Measurements from ENCODE around the gene SMPD2.

Gene SMPD2

GRCh38 chr6:109442393-109442924, 1.9 kb downstream of the SMPD2 start (continued):
- TF ChIP-seq TSHZ2 (CRISPR knock-in tag; IDR thresholded peaks at IDR 0.05): no peak
- no peak for TF ChIP-seq TOX (CRISPR knock-in tag; IDR thresholded peaks at IDR 0.05; ENCODE audit: borderline replicate concordance)
- no peak for TF ChIP-seq CREB5 (CRISPR knock-in tag; IDR thresholded peaks at IDR 0.05; ENCODE audit: low read depth)

GRCh38 chr6:109443425-109443950, 3.0 kb downstream of the SMPD2 start:
- ATAC-seq: no peak
- TF ChIP-seq OSR1 (CRISPR knock-in tag; IDR thresholded peaks at IDR 0.05) (no peak), ARNTL (CRISPR knock-in tag; IDR thresholded peaks at IDR 0.05; ENCODE audit: borderline replicate concordance, low read depth) (no peak), SNAI2 (CRISPR knock-in tag; IDR thresholded peaks at IDR 0.05) (no peak), ZNF565 (CRISPR knock-in tag; conservative IDR thresholded peaks at IDR 0.05; ENCODE audit: low read depth) (no peak), ESRRG (CRISPR knock-in tag; IDR thresholded peaks at IDR 0.05) (no peak), BACH2 (CRISPR knock-in tag; IDR thresholded peaks at IDR 0.05; ENCODE audit: borderline replicate concordance) (no peak), ZC3H10 (CRISPR knock-in tag; IDR thresholded peaks at IDR 0.05) (no peak), CSDC2 (CRISPR knock-in tag; IDR thresholded peaks at IDR 0.05) (no peak), POU6F1 (CRISPR knock-in tag; IDR thresholded peaks at IDR 0.05; ENCODE audit: borderline replicate concordance, low read depth) (no peak), ZNF8 (CRISPR knock-in tag; IDR thresholded peaks at IDR 0.05) (no peak), ISL1 (CRISPR knock-in tag; IDR thresholded peaks at IDR 0.05) (no peak), TOX (CRISPR knock-in tag; IDR thresholded peaks at IDR 0.05; ENCODE audit: borderline replicate concordance) (no peak)

- TF ChIP-seq RARB (CRISPR knock-in tag; IDR thresholded peaks at IDR 0.05) (no peak), CSDC2 (CRISPR knock-in tag; IDR thresholded peaks at IDR 0.05) (no peak), ISL1 (CRISPR knock-in tag; IDR thresholded peaks at IDR 0.05) (no peak), BACH2 (CRISPR knock-in tag; IDR thresholded peaks at IDR 0.05; ENCODE audit: borderline replicate concordance) (no peak), CSRNP3 (CRISPR knock-in tag; IDR thresholded peaks at IDR 0.05) (no peak), ARNTL (CRISPR knock-in tag; IDR thresholded peaks at IDR 0.05; ENCODE audit: borderline replicate concordance, low read depth) (no peak), OSR1 (CRISPR knock-in tag; IDR thresholded peaks at IDR 0.05) (no peak), ZNF70 (CRISPR knock-in tag; IDR thresholded peaks at IDR 0.05) (no peak), ZNF565 (CRISPR knock-in tag; conservative IDR thresholded peaks at IDR 0.05; ENCODE audit: low read depth) (no peak), GLIS3 (CRISPR knock-in tag; IDR thresholded peaks at IDR 0.05) (no peak), ZFP3 (CRISPR knock-in tag; IDR thresholded peaks at IDR 0.05) (no peak), ESRRG (CRISPR knock-in tag; IDR thresholded peaks at IDR 0.05) (no peak), TCF4 (CRISPR knock-in tag; IDR thresholded peaks at IDR 0.05; ENCODE audit: borderline replicate concordance) (no peak)
- ATAC-seq: no peak
Measured at GRCh38 chr6:109445382-109445781, 4.9 kb downstream of the SMPD2 start.

GRCh38 chr6:109446072-109446471, 5.5 kb downstream of the SMPD2 start:
- no peak for ATAC-seq
- TF ChIP-seq RARB (CRISPR knock-in tag; IDR thresholded peaks at IDR 0.05) (no peak), POU6F1 (CRISPR knock-in tag; IDR thresholded peaks at IDR 0.05; ENCODE audit: borderline replicate concordance, low read depth) (no peak), ZNF565 (CRISPR knock-in tag; conservative IDR thresholded peaks at IDR 0.05; ENCODE audit: low read depth) (no peak), ARNTL (CRISPR knock-in tag; IDR thresholded peaks at IDR 0.05; ENCODE audit: borderline replicate concordance, low read depth) (no peak), CREB5 (CRISPR knock-in tag; IDR thresholded peaks at IDR 0.05; ENCODE audit: low read depth) (no peak), PATZ1 (CRISPR knock-in tag; IDR thresholded peaks at IDR 0.05; ENCODE audit: borderline replicate concordance) (no peak), BACH2 (CRISPR knock-in tag; IDR thresholded peaks at IDR 0.05; ENCODE audit: borderline replicate concordance) (no peak), TOX (CRISPR knock-in tag; IDR thresholded peaks at IDR 0.05; ENCODE audit: borderline replicate concordance) (no peak), PPARA (CRISPR knock-in tag; IDR thresholded peaks at IDR 0.05; ENCODE audit: borderline replicate concordance) (no peak)
